Fibroblast of villous mesenchyme (primary cell): ENCODE data around the gene SHC4. TPM values are rescaled to one million over a fixed set of nuclear protein-coding genes. Genes with fewer than 3 reads are reported as not detected.
A peak's percentile ranks its signal among the peaks of the same experiment; 100 is the strongest.

Source experiments
- DNase-seq: peaks from one replicate; pipeline ENCODE4 v3.0.0-alpha.2; 2010; ENCODE audit warnings: low read depth
- H3K4me3 ChIP-seq: 2 replicates; pipeline ENCODE4 v1.5.1; 2011; ENCODE audit warnings: low read depth, mild to moderate bottlenecking, low read length
- total RNA-seq: library from RNA; depleted of rRNA; stranded (reverse); fragments of >200 nt; gene quantifications from 2 replicates; pipeline ENCODE4 v1.2.3, GENCODE V29; 2012
- TF ChIP-seq, protein P1 (sequence below): IDR thresholded peaks from 2 replicates; pipeline ENCODE4 v1.5.1; 2012; ENCODE audit warnings: low read depth, mild to moderate bottlenecking, low read length; ENCODE audit not compliant: insufficient read depth

The SHC4 gene
- total RNA-seq, 1 donor = 3.5 TPM

GRCh38 chr15:48883699-48884098 is 80.0 kb downstream of the SHC4 start:
- no peak overlapping the region for H3K4me3 ChIP-seq
- DNase-seq = no peak
- TF ChIP-seq, protein P1, sequence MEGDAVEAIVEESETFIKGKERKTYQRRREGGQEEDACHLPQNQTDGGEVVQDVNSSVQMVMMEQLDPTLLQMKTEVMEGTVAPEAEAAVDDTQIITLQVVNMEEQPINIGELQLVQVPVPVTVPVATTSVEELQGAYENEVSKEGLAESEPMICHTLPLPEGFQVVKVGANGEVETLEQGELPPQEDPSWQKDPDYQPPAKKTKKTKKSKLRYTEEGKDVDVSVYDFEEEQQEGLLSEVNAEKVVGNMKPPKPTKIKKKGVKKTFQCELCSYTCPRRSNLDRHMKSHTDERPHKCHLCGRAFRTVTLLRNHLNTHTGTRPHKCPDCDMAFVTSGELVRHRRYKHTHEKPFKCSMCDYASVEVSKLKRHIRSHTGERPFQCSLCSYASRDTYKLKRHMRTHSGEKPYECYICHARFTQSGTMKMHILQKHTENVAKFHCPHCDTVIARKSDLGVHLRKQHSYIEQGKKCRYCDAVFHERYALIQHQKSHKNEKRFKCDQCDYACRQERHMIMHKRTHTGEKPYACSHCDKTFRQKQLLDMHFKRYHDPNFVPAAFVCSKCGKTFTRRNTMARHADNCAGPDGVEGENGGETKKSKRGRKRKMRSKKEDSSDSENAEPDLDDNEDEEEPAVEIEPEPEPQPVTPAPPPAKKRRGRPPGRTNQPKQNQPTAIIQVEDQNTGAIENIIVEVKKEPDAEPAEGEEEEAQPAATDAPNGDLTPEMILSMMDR = no peak

GRCh38 chr15:48880070-48880634 is 83.6 kb downstream of the SHC4 start:
- DNase-seq = no peak
- H3K4me3 ChIP-seq = peak overlapping the region; percentile 91
- TF ChIP-seq, protein P1 = no peak

DNA sequence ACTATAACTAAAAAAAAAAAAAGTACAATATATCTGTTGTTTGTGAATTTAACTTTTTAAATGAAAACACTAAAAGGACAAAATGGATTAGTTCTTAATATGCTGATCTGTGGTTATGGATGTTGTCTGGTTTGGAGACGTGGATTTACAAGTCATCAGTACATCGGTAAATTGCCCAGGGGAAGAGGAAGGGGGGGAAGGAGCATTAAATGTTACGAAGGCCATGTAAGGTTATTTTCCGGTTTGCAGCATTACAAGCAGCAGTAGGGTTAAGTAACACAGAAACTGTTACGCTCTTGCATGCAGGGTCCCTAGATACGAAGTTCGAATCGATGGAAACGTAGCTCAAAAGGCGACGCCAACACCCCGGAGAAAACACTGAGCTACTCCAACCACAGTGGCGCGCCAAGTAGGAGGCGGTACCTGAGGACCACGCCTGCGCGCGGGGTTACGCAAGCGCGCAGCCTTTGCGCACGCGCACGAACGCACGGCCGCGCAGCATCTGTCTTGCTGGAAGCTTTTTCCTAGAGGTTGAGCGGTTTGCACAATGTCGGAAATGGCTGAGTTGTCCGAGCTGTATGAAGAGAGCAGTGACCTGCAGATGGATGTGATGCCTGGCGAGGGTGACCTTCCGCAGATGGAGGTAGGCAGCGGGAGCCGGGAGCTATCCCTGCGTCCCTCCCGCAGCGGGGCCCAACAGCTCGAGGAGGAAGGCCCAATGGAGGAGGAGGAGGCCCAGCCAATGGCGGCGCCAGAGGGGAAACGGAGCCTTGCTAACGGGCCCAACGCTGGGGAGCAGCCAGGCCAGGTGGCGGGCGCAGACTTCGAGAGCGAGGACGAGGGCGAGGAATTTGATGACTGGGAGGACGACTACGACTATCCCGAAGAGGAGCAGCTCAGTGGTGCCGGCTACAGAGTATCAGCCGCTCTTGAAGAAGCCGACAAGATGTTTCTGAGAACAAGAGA is 85.8 kb downstream of the SHC4 start, which contains the start of gene EID1:
TSS of gene EID1 (plus strand) at position 505 of the 966 bp plus-strand sequence. CDS start at position 548, 43 bp downstream.
- DNase-seq = peak; percentile 96
- H3K4me3 ChIP-seq = peak within 1 kb of the TSS; percentile 91
- TF ChIP-seq, protein P1 = no peak

DNA sequence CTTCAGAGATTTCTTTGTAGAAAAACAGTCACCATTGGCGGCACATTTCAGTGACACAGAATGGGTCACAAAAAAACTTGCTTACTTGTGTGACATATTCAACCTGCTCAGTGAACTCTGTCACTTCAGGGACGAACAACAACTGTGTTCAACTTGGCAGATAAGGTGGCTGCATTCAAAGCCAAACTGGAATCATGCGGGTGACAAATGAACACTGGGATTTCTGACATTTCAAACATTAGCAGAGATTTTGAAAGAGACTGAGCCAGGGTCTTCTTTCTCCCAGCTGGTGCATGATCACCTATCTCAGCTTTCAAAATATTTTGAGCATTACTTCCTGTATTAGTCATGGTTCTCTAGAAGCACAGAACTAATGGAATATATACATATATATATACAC is 87.7 kb downstream of the SHC4 start:
- H3K4me3 ChIP-seq = no peak overlapping the region
- TF ChIP-seq, protein P1 = no peak
- DNase-seq = no peak

DNA sequence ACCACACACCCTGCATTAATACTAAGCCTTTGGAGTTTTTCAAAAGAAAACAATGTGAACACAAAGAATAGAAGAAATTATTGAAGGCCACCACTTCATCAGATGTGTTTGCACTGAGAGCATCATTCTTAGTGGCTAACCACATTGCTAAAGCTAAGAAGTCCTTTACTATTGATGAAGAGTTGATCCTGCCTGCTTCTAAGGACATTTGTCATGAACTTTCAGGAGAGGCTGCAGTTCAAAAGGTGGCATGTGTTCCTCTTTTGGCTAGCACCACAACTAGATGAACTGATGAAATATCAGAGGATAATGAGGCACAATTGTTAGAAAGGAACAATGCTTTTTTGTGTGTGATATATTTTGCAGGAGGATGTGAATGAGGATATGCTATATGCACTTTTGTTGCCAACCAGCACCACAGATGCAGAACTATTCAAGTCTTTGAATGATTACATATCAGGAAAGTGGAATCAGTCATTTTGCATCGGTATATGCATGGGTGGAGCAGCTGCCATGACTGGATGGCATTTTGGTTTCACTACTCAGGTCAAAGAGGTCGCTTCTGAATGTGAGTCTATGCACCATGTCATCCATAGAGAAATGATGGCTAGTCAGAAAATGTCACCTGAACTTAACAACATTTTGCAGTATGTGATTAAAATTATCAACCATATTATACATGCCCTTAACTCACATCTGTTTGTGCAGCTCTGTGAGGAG is 88.3 kb downstream of the SHC4 start:
- TF ChIP-seq, protein P1 = no peak
- no peak overlapping the region for H3K4me3 ChIP-seq
- DNase-seq = no peak

DNA sequence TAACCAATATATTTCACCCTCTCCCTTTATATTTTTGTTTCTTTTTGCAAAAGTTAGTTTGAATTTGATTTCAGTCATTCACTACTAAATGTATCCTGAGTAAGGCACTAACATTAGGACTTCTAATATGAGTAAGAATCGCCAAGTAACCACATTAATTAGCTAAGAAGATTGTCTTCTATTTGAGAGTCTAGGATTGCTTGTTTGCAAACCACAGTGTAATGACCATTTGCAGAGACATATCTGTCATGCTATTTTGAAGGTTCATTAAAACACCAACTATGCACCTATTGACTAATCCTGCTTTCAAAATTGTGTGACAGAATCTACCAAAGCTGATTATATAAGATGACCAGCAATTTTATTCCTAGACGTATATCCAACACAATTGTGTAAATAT is 91.1 kb downstream of the SHC4 start:
- DNase-seq = no peak
- TF ChIP-seq, protein P1 = no peak
- H3K4me3 ChIP-seq = no peak overlapping the region
